ENCODE measurements around the gene MYO3B. TPM values are rescaled to one million over a fixed set of nuclear protein-coding genes. Genes with fewer than 3 reads are reported as not detected.
"Not testable (repeated sequence)": the region's sequence is repeated elsewhere in the genome, so short reads cannot be mapped to it uniquely, and the experiment has no call there.

Gene MYO3B
- polyA plus RNA-seq, 1 of the 3 experiments (the other 2 are of a cell fraction) = not detected

DNA sequence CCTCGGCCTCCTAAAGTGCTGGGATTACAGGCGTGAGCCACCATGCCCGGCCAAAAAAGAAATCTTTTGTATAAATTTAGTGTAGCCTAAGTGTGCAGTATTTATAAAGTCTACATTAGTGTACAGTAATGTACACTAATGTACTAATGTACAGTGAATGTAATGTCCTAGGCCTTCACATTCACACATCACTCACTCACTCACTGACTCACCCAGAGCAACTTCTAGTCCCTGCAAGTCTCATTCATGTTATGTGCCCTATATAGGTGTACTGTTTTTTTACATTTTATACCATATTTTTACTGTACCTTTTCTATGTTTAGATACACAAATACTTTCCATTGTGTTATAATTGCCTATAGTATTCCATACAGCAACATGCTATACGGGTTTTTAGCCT lies 254.9 kb downstream of the MYO3B start:
- no peaks in the 10 kb centered on the region for H4K20me1 ChIP-seq (ENCODE audit: insufficient read depth)
- no peaks in the 10 kb centered on the region for H3K79me2 ChIP-seq (ENCODE audit: insufficient read depth)
- no peaks in the 10 kb centered on the region for H3K9me3 ChIP-seq
- H3K4me2 ChIP-seq = no peak overlapping the region
- H3K27ac ChIP-seq (ENCODE audit: low read depth in 2 of 2, low read length in 1 of 2) = no peak overlapping the region
- no peak overlapping the region for H2AFZ ChIP-seq (ENCODE audit: low read depth)
- 56% methylated on average over 4 of the region's 4 CpGs for WGBS (ENCODE audit: low lambda C conversion rate)
- no peak overlapping the region for H3K4me3 ChIP-seq (ENCODE audit: low read depth in 2 of 2, low read length in 1 of 2)
- POLR2A ChIA-PET = no interaction called here
- TF ChIP-seq TCF12 (IDR thresholded peaks at IDR 0.05) (no peak), FOSL2 (IDR thresholded peaks at IDR 0.05; ENCODE audit: borderline replicate concordance, low read depth) (no peak), JUND (IDR thresholded peaks at IDR 0.05) (no peak), SIN3A (IDR thresholded peaks at IDR 0.05; ENCODE audit: borderline replicate concordance, low read depth, low read length) (no peak), SMC3 (IDR thresholded peaks at IDR 0.05; ENCODE audit: low read depth, low read length) (no peak), CTCF (IDR thresholded peaks at IDR 0.05) (no peak), RCOR1 (IDR thresholded peaks at IDR 0.05; ENCODE audit: low read length) (no peak), RFX5 (IDR thresholded peaks at IDR 0.05; ENCODE audit: low read length) (no peak), MXI1 (IDR thresholded peaks at IDR 0.05; ENCODE audit: low read depth, low read length) (no peak), RAD21 (IDR thresholded peaks at IDR 0.05; ENCODE audit: low read length) (no peak), EZH2phosphoT487 (IDR thresholded peaks at IDR 0.05; ENCODE audit: borderline replicate concordance, low read depth) (no peak), CHD2 (IDR thresholded peaks at IDR 0.05; ENCODE audit: low read length, partially characterized antibody) (no peak)
- TF ChIP-seq, protein P1, sequence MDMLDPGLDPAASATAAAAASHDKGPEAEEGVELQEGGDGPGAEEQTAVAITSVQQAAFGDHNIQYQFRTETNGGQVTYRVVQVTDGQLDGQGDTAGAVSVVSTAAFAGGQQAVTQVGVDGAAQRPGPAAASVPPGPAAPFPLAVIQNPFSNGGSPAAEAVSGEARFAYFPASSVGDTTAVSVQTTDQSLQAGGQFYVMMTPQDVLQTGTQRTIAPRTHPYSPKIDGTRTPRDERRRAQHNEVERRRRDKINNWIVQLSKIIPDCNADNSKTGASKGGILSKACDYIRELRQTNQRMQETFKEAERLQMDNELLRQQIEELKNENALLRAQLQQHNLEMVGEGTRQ (IDR thresholded peaks at IDR 0.05; ENCODE audit: borderline replicate concordance, low read depth, low read length) = no peak
- no peaks in the 10 kb centered on the region for H3K27me3 ChIP-seq (ENCODE audit: insufficient read depth)
- no peaks in the 10 kb centered on the region for H3F3A ChIP-seq (replicated peaks; ENCODE audit: insufficient read depth)
- no peak overlapping the region for H3K9ac ChIP-seq
- no peaks in the 10 kb centered on the region for H3K36me3 ChIP-seq (replicated peaks in 1 of 2; ENCODE audit: control insufficient read depth in 1 of 2, insufficient read depth in 2 of 2, low read length in 1 of 2)
- CTCF ChIA-PET = interaction anchor here (3.7 kb wide), 1 partner anchor 24 kb away, joined by 17 read pairs; no protein-coding TSS in a partner anchor
- no peaks in the 10 kb centered on the region for H3K4me1 ChIP-seq (ENCODE audit: control insufficient read depth in 1 of 2, insufficient read depth in 2 of 2, low read depth in 1 of 2, low read length in 1 of 2)
- no peak for DNase-seq
- H3K9me2 ChIP-seq = no peaks in the 10 kb centered on the region

GRCh38 chr2:170433448-170433847 lies 255.5 kb downstream of the MYO3B start:
- whole genome bisulfite sequencing (ENCODE audit: low lambda C conversion rate) = 39% methylated on average over 2 of the region's 2 CpGs
- Histone ChIP-seq H3K9me2 (no peaks in the 10 kb centered on the region), H4K20me1 (ENCODE audit: insufficient read depth) (no peaks in the 10 kb centered on the region), H3K27ac (ENCODE audit: low read depth in 2 of 2, low read length in 1 of 2) (no peak overlapping the region), H3K9me3 (no peaks in the 10 kb centered on the region), H2AFZ (ENCODE audit: low read depth) (no peak overlapping the region), H3K4me2 (no peak overlapping the region), H3K9ac (no peak overlapping the region), H3F3A (replicated peaks; ENCODE audit: insufficient read depth) (no peaks in the 10 kb centered on the region), H3K27me3 (ENCODE audit: insufficient read depth) (no peaks in the 10 kb centered on the region), H3K4me1 (ENCODE audit: control insufficient read depth in 1 of 2, insufficient read depth in 2 of 2, low read depth in 1 of 2, low read length in 1 of 2) (no peaks in the 10 kb centered on the region), H3K36me3 (replicated peaks in 1 of 2; ENCODE audit: control insufficient read depth in 1 of 2, insufficient read depth in 2 of 2, low read length in 1 of 2) (no peaks in the 10 kb centered on the region), H3K79me2 (ENCODE audit: insufficient read depth) (no peaks in the 10 kb centered on the region), H3K4me3 (ENCODE audit: low read depth in 2 of 2, low read length in 1 of 2) (no peak overlapping the region)
- ChIA-PET POLR2A (no interaction called here), CTCF (no interaction called here)
- TF ChIP-seq RFX5 (IDR thresholded peaks at IDR 0.05; ENCODE audit: low read length) (no peak), YY1 (IDR thresholded peaks at IDR 0.05; ENCODE audit: low read depth) (no peak), MEF2A (IDR thresholded peaks at IDR 0.05; ENCODE audit: borderline replicate concordance, low read depth) (no peak)
- TF ChIP-seq, protein P2, sequence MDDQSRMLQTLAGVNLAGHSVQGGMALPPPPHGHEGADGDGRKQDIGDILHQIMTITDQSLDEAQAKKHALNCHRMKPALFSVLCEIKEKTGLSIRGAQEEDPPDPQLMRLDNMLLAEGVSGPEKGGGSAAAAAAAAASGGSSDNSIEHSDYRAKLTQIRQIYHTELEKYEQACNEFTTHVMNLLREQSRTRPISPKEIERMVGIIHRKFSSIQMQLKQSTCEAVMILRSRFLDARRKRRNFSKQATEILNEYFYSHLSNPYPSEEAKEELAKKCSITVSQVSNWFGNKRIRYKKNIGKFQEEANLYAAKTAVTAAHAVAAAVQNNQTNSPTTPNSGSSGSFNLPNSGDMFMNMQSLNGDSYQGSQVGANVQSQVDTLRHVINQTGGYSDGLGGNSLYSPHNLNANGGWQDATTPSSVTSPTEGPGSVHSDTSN (IDR thresholded peaks at IDR 0.05) = no peak
- DNase-seq = no peak

- CTCF ChIA-PET = not testable (repeated sequence)
- WGBS (ENCODE audit: low lambda C conversion rate) = 59% methylated on average over 5 of the region's 5 CpGs
Observed at GRCh38 chr2:170434396-170434795, 256.4 kb downstream of the MYO3B start.

More at GRCh38 chr2:170434396-170434795, 256.4 kb downstream of the MYO3B start:
- H3K4me3 ChIP-seq (ENCODE audit: low read depth in 2 of 2, low read length in 1 of 2); H3K36me3 ChIP-seq (replicated peaks in 1 of 2; ENCODE audit: control insufficient read depth in 1 of 2, insufficient read depth in 2 of 2, low read length in 1 of 2); H3K9ac ChIP-seq; H3K9me2 ChIP-seq; H3K4me1 ChIP-seq (ENCODE audit: control insufficient read depth in 1 of 2, insufficient read depth in 2 of 2, low read depth in 1 of 2, low read length in 1 of 2); H3K9me3 ChIP-seq; DNase-seq; H3F3A ChIP-seq (replicated peaks; ENCODE audit: insufficient read depth); H3K27me3 ChIP-seq (ENCODE audit: insufficient read depth); H3K79me2 ChIP-seq (ENCODE audit: insufficient read depth); H2AFZ ChIP-seq (ENCODE audit: low read depth); H3K4me2 ChIP-seq; H4K20me1 ChIP-seq (ENCODE audit: insufficient read depth); H3K27ac ChIP-seq (ENCODE audit: low read depth in 2 of 2, low read length in 1 of 2); POLR2A ChIA-PET: not testable (repeated sequence)

Data from SK-N-SH (cell line).